ENCODE data around the gene ALPK3. TPM values are rescaled to one million over a fixed set of nuclear protein-coding genes. Genes with fewer than 3 reads are reported as not detected.
"Not testable (repeated sequence)": the region's sequence is repeated elsewhere in the genome, so short reads cannot be mapped to it uniquely, and the experiment has no call there.

Gene ALPK3
- total RNA-seq, 2 donors from 2014 or later, result 0.07 to 0.54 TPM

DNA sequence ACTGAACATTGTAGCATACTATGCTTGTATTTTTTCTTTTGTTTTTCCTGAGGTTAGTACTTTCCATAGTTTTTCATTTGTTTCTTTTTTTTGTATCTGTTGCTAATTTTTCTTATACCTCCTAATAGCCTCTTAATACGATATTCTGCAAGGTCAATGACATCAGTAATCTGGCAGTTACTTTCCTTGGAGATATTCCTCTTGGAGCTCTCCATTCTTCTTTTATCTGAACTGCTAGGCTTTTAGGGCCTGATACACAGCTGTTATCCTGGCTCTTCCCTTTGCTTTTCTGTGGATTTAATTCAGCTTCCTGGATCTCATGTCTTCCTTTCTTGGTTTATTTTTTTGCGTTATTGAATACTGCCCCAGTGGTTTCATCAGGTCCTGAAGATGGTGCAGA, 12.9 kb downstream of the ALPK3 start:
- Mint-ChIP-seq H3K9me3 (no peaks in the 10 kb centered on the region), H3K27ac (no peak overlapping the region), H3K36me3 (no peaks in the 10 kb centered on the region)
- no peak for ATAC-seq
- DNase-seq (ENCODE audit: low spot score in 2 of 2), result no peak

DNA sequence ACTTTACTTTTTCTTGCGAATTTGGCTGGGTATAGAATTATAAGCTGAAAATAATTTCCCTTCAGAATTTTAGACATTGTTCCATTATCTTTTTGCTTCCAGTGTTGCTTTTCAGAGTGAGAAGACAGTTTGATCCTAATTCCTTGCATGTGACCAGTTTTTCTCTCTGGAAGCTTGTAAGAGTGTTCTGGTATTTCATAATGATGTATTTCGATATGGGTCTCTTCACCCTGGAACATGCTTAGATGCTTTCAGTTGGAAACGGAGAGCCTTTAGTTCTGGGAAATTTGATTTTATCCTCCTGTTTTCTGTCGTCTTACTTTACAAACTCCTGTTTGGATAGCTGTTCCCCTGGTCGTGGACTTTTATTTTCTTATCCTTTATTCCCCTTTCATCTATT, 13.9 kb downstream of the ALPK3 start:
- no peak for ATAC-seq
- no peak overlapping the region for H3K27ac Mint-ChIP-seq
- no peaks in the 10 kb centered on the region for H3K9me3 Mint-ChIP-seq
- DNase-seq (ENCODE audit: low spot score in 2 of 2), result no peak
- H3K36me3 Mint-ChIP-seq, result no peaks in the 10 kb centered on the region

DNA sequence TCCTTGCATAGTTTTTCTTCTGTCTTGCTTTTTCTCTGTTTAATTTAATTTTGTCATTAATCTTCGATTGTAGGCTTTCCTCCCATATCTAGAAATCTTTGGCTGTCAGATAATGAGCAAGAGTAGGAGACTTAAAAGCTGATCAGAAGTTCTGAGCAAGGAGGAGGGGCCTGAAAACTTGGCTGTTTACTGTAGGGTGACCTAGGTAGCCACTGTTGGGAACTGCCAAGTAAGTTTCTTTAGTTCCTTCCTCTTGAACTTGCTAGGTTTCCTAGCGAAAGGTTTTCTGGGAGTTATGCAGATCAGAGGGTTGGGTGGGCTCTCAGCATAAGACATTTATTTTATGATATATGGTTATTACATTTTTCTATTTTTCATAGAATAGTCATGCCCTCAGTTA, 14.5 kb downstream of the ALPK3 start:
- no peak for ATAC-seq
- Mint-ChIP-seq H3K36me3 (no peaks in the 10 kb centered on the region), H3K9me3 (no peaks in the 10 kb centered on the region), H3K27ac (no peak overlapping the region)
- no peak for DNase-seq (ENCODE audit: low spot score in 2 of 2)

DNA sequence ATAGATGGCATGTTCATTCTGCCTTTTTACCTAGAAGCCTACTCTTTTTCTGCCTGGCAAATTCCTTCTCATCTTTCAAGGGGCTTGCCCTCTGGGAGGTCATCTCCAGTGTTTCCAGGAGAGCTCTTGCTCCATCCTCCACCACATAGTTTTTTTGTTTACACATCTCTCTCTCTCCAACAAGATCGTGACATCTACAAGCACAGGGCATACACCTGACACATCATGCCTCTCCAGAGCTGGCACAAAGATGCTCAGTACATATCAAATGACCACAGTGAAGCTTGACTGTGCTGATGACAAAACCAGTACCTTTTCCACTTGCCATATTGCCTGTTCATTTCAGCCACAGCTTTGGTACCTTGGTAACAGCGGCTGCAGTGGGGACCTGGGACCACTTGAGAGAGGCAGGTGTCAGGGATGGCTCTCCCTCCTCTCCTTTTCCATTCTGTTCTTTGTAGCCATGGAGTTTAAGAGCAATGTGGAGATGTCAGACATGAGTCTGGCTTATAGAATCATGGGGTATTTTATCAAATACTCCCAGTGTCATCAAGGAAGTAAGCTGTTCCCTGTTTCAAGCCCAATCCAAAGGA, 15.4 kb downstream of the ALPK3 start:
- Mint-ChIP-seq H3K36me3 (no peaks in the 10 kb centered on the region), H3K27ac (no peak overlapping the region), H3K9me3 (no peaks in the 10 kb centered on the region)
- ATAC-seq (no peak), DNase-seq (ENCODE audit: low spot score in 2 of 2) (no peak)

DNA sequence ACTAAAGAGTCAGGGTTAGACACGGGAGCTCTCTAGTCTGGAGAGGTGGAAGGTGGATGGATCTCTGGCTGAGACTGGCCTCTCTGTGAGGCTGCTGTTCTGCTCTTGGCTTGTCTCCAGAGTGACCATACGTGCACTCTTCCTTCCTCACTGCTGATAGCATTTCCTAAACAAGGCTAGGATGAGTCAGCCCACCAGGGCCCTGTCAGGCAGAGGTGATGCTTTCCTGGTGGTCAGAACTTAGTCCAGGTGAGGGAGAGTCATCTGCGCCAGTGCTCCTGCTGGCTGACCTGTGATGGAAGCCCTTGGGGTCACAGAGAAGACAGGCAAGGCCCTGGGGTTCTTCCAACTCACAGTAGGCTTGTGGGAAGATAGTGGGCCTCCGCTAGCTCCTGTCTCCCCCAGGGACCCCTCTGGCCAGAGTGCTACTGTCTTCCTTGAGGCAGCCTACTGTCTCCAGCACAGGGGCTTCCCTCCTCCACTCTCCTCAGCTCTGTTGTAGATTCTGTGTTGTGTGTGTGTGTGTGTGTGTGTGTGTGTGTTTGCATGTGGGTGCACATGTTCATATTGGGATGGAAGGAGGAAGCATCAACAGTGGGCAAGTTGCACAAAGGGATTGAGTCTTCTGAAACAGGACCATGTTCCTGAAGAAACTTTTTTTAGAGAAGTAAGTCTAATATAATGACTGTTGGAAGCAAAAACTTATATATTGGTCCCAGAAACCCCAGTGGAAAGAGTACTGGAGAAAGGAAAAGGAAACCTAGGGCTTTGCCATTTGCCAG, 16.5 kb downstream of the ALPK3 start:
- ATAC-seq (no peak), DNase-seq (ENCODE audit: low spot score in 2 of 2) (no peak)
- Mint-ChIP-seq H3K27ac (no peak overlapping the region), H3K36me3 (no peaks in the 10 kb centered on the region), H3K9me3 (no peaks in the 10 kb centered on the region)

- Mint-ChIP-seq H3K9me3 (no peaks in the 10 kb centered on the region), H3K36me3 (no peaks in the 10 kb centered on the region), H3K27ac (no peak overlapping the region)
- DNase-seq (ENCODE audit: low spot score in 2 of 2) (no peak), ATAC-seq (no peak)
Measured at GRCh38 chr15:84834229-84834955, 17.2 kb downstream of the ALPK3 start.

- ATAC-seq, result no peak
- Mint-ChIP-seq H3K9me3 (no peaks in the 10 kb centered on the region), H3K27ac (no peak overlapping the region), H3K36me3 (no peaks in the 10 kb centered on the region)
- no peak for DNase-seq (ENCODE audit: low spot score in 2 of 2)
Measured at GRCh38 chr15:84834969-84835368, 17.8 kb downstream of the ALPK3 start.

DNA sequence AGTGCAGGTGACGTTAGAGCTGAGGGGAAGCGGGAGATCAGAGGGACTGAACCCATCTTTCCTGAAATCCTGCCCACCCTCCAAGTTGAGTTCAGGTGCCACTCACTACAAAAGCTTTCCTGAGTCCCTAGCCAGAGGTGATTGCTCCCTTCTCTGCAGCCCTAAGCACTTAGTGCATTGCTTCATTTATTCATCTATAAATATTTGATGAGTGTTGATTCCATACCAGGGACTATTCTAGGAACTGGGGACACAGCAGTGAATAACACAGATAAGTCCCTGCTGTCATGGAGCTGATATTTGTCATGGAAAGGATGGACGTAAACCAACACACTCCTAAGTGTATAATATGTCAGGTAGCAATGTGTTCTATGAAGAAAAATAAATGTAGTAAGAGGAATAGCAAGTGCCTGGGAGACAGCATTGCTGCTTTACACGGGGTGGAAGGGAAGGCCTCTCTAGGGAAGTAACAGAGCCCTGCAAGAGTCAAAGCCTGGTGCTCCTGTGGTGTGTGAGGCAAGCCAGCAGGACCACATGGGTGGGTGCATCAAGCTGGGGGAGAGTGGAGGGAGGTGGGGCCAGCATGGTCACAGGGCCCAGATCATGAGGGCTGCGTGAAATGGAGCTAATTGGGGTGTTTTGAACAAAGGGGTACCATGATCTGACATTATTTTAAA, 18.6 kb downstream of the ALPK3 start:
- no peaks in the 10 kb centered on the region for H3K36me3 Mint-ChIP-seq
- no peak for DNase-seq (ENCODE audit: low spot score in 2 of 2)
- ATAC-seq, result no peak
- no peaks in the 10 kb centered on the region for H3K9me3 Mint-ChIP-seq
- no peak overlapping the region for H3K27ac Mint-ChIP-seq

DNA sequence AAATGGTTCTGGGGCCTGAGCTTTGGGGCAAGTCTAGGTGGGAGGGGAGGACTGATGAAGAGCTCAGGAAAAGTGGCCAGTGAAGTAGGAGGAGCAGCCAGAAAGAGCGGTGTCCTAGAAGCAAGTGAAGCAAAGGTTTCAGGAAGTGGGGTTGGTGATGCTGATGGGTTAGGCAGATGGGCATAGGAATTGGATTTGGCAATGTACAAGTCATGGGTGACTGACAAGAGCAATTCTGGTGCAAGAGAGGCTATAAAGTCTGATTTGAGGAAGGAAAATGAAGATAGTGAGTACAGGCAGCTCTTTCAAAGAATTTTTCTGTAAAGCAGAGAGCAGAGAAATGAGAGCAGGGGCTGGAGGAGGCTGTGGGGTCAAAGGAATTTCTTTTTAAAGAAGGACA, 19.7 kb downstream of the ALPK3 start:
- ATAC-seq (no peak), DNase-seq (ENCODE audit: low spot score in 2 of 2) (no peak)
- no peaks in the 10 kb centered on the region for H3K9me3 Mint-ChIP-seq
- H3K27ac Mint-ChIP-seq, result no peak overlapping the region
- H3K36me3 Mint-ChIP-seq, result no peaks in the 10 kb centered on the region

- H3K27ac Mint-ChIP-seq, result peak overlapping the region in 1 of 2 donors; percentile 40
- no peak for DNase-seq (ENCODE audit: low spot score in 2 of 2)
- no peaks in the 10 kb centered on the region for H3K36me3 Mint-ChIP-seq
- no peaks in the 10 kb centered on the region for H3K9me3 Mint-ChIP-seq
- no peak for ATAC-seq
Measured at GRCh38 chr15:84839714-84840113, 22.6 kb downstream of the ALPK3 start.

DNA sequence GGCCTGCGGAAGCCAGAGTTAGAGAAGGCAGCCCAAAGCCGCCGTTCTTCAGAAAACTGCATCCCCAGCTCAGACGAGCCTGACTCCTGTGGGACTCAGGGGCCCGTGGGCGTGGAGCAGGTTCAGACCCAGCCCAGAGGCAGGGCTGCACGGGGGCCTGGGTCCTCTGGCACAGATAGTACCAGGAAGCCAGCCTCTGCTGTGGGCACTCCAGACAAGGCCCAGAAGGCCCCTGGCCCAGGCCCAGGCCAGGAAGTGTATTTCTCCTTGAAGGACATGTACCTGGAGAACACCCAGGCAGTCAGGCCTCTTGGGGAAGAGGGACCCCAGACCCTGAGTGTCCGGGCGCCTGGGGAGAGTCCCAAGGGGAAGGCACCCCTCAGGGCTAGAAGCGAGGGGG, 23.1 kb downstream of the ALPK3 start:
- ATAC-seq, result no peak
- DNase-seq (ENCODE audit: low spot score in 2 of 2), result no peak
- H3K9me3 Mint-ChIP-seq, result no peaks in the 10 kb centered on the region
- H3K36me3 Mint-ChIP-seq, result no peaks in the 10 kb centered on the region
- H3K27ac Mint-ChIP-seq, result no peak overlapping the region

DNA sequence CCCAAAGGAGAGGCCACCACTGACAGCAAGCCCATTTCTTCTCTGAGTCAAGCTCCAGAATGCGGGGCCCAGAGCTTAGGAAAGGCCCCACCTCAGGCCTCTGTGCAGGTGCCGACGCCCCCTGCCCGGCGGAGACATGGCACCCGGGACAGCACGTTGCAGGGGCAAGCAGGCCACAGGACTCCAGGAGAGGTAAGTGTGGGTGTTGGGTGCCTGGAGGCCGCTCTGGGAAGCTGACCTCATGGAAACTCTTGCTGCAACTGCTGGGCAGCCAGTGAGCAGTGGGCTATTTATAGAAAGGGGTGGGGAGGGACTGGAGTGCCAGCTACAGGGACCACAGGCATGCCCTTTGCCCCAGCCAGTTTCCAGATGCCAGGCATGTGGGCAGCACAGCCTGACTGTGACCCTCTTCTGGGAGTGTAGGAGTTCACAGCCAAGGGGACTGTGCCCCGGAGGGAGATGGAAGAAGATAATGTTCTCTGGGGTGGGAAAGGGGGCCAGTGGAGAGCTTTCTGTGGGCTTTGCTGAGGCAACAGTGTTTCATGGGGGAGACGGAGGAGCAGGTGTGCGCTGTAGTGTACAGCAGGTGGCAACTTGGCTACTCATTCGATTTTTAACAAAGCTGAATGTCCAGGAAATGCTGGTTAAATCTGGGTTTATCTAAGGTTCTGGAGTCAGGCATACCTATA, 23.7 kb downstream of the ALPK3 start:
- Mint-ChIP-seq H3K9me3 (no peaks in the 10 kb centered on the region), H3K36me3 (no peaks in the 10 kb centered on the region), H3K27ac (peak overlapping the region in 1 of 2 donors; percentile 13)
- no peak for DNase-seq (ENCODE audit: low spot score in 2 of 2)
- ATAC-seq, result peak in 1 of 2 donors; percentile 11

DNA sequence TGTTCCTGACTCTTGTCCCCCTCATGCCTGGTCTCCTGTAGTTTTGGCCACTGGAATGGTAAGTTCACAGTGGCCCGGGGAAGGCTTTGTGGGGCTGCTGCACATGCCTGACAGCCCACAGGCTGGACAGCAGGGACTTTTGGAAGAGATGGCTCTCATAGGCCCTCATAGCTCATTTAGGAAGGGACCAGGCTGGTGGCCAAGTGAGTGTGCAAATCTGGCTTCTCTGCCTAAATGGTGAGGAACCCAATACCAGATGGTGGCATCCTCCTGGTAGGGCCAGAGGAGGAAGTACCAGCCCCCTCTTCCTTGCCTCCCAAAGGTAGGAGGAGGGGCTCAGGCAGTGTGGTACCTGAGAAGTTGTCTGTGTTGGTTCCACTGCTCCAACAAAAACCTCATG, 25.6 kb downstream of the ALPK3 start:
- no peak overlapping the region for H3K27ac Mint-ChIP-seq
- DNase-seq (ENCODE audit: low spot score in 2 of 2), result no peak
- H3K9me3 Mint-ChIP-seq, result peaks cover 9 to 14% of the 10 kb centered on the region in 2 donors
- H3K36me3 Mint-ChIP-seq, result peaks cover 6 to 14% of the 10 kb centered on the region in 2 donors
- no peak for ATAC-seq

- Mint-ChIP-seq H3K27ac (no peak overlapping the region), H3K36me3 (peaks cover 6 to 14% of the 10 kb centered on the region in 2 donors), H3K9me3 (peaks cover 9 to 18% of the 10 kb centered on the region in 2 donors)
- ATAC-seq (no peak), DNase-seq (ENCODE audit: low spot score in 2 of 2) (no peak)
Measured at GRCh38 chr15:84844964-84845363, 27.8 kb downstream of the ALPK3 start.

GRCh38 chr15:84845631-84846030, 28.5 kb downstream of the ALPK3 start:
- Mint-ChIP-seq H3K36me3 (peaks cover 6 to 14% of the 10 kb centered on the region in 2 donors), H3K9me3 (peaks cover 9 to 18% of the 10 kb centered on the region in 2 donors)
- DNase-seq (ENCODE audit: low spot score in 2 of 2), result peak in 1 of 2 donors; percentile 53
- H3K27ac Mint-ChIP-seq, result not testable (repeated sequence)
- ATAC-seq, result peak; percentile 43 to 44

DNA sequence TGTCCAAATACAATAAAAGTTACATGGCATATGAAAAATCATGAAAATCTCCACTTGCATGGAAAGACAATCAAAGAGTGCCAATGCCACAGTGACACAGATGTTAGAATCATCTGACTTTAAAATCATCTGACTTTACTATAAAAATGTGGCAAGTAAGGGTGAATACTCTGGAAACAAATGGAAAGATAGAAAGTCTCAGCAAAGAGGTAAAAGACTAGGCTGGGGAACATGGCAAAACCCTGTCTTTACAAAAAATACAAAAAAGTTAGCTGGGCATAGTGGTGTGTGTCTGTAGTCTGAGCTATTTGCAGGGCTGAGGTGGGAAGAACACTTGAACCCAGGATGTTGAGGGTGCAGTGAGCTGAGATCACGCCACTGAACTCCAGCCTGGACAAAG, 29.1 kb downstream of the ALPK3 start:
- Mint-ChIP-seq H3K36me3 (peaks cover 6 to 14% of the 10 kb centered on the region in 2 donors), H3K27ac (no peak overlapping the region), H3K9me3 (peaks cover 9 to 18% of the 10 kb centered on the region in 2 donors)
- ATAC-seq (no peak), DNase-seq (ENCODE audit: low spot score in 2 of 2) (no peak)

Data from activated naive CD4-positive, alpha-beta T cell treated with anti-CD3 and anti-CD28 coated beads, Interleukin-2, amount 50 U/mL, for 72 hours (primary cell).